Activated CD4-positive, alpha-beta T cell treated with anti-CD3 and anti-CD28 coated beads for 36 hours (primary cell): ENCODE data around the gene HMOX1. TPM values are rescaled to one million over a fixed set of nuclear protein-coding genes. Genes with fewer than 3 reads are reported as not detected.

ENCODE experiments used
- ATAC-seq: fragments of 200-7000 bp; cut with Tn5 transposase; one replicate; pipeline ENCODE4 v1.10.0; 2021; ENCODE audit warnings: mild to moderate bottlenecking, moderate library complexity
- CTCF ChIA-PET: fragments of 350-600 bp; sonication (Branson Sonifier 250); formaldehyde crosslinking; loops from one replicate; lab custom pipeline; 2021; ENCODE audit warnings: antibody characterized with exemption; lab: Charles Lee
- POLR2A ChIA-PET: fragments of 350-600 bp; sonication (Branson Sonifier 250); formaldehyde crosslinking; loops from one replicate; lab custom pipeline; 2021; ENCODE audit warnings: antibody characterized with exemption, inconsistent platforms; lab: Charles Lee
- DNase-seq: peaks from one replicate; pipeline ENCODE4 v3.0.0-alpha.2; 2020
- H3K27ac Mint-ChIP-seq: one replicate; pipeline ENCODE4 v1.8.0; 2021; ENCODE audit warnings: mixed read lengths
- H3K27me3 Mint-ChIP-seq: one replicate; pipeline ENCODE4 v1.8.0; 2021; ENCODE audit warnings: mixed read lengths
- H3K36me3 Mint-ChIP-seq: one replicate; pipeline ENCODE4 v1.8.0; 2021; ENCODE audit warnings: low read depth, mixed read lengths
- H3K4me1 Mint-ChIP-seq: one replicate; pipeline ENCODE4 v1.8.0; 2021; ENCODE audit warnings: mixed read lengths
- H3K4me3 Mint-ChIP-seq: one replicate; pipeline ENCODE4 v1.8.0; 2021; ENCODE audit warnings: mild to moderate bottlenecking, moderate library complexity, mixed read lengths
- H3K9me3 Mint-ChIP-seq: one replicate; pipeline ENCODE4 v1.8.0; 2021; ENCODE audit warnings: low read depth, mixed read lengths
- intact Hi-C, 2 experiments: fragments of 100-400 bp; cut with DNase I in 1 of 2; cut with micrococcal nuclease in 1 of 2; formaldehyde crosslinking; loops; one replicate each; pipeline versions ENCODE4 v1.14.2 to v1.15.1; 2022 to 2024; cut with DNase I, micrococcal nuclease
- total RNA-seq, 2 experiments: library from RNA; stranded (reverse); gene quantifications; one replicate each; pipeline ENCODE4 v1.2.3, GENCODE V29; 2021

HMOX1 gene
- total RNA-seq, 2 experiments from 2014 or later = 0.30 to 0.61 TPM

GRCh38 chr22:35381424-35382009, 621 bp downstream of the HMOX1 start:
- no peak for ATAC-seq
- ChIA-PET CTCF (no interaction called here), POLR2A (no interaction called here)
- no peaks in the 10 kb centered on the region for H3K9me3 Mint-ChIP-seq
- peaks cover 18% of the 10 kb centered on the region for H3K4me1 Mint-ChIP-seq
- H3K27me3 Mint-ChIP-seq = peaks cover 30% of the 10 kb centered on the region
- H3K36me3 Mint-ChIP-seq = no peaks in the 10 kb centered on the region
- intact Hi-C loops = no loop called here
- H3K4me3 Mint-ChIP-seq = peak overlapping the region; percentile 35
- DNase-seq = no peak
- no peak overlapping the region for H3K27ac Mint-ChIP-seq

- H3K27ac Mint-ChIP-seq = no peak overlapping the region
- H3K27me3 Mint-ChIP-seq = peaks cover 30% of the 10 kb centered on the region
- DNase-seq = no peak
- ATAC-seq = no peak
- CTCF ChIA-PET = no interaction called here
- POLR2A ChIA-PET = interaction anchor here (0.7 kb wide), 1 partner anchor 13 kb away, joined by 3 read pairs; no protein-coding TSS in a partner anchor
- no peaks in the 10 kb centered on the region for H3K36me3 Mint-ChIP-seq
- H3K4me1 Mint-ChIP-seq = peaks cover 7% of the 10 kb centered on the region
- no peaks in the 10 kb centered on the region for H3K9me3 Mint-ChIP-seq
- intact Hi-C loops = no loop called here
- H3K4me3 Mint-ChIP-seq = no peak overlapping the region
Observed at GRCh38 chr22:35383679-35384071, 2.8 kb downstream of the HMOX1 start.

- peaks cover 30% of the 10 kb centered on the region for H3K27me3 Mint-ChIP-seq
- H3K9me3 Mint-ChIP-seq = no peaks in the 10 kb centered on the region
- CTCF ChIA-PET = no interaction called here
- intact Hi-C loops = no loop called here
- H3K4me3 Mint-ChIP-seq = no peak overlapping the region
- no peaks in the 10 kb centered on the region for H3K36me3 Mint-ChIP-seq
- POLR2A ChIA-PET = no interaction called here
- ATAC-seq (no peak), DNase-seq (no peak)
- no peak overlapping the region for H3K27ac Mint-ChIP-seq
- H3K4me1 Mint-ChIP-seq = peaks cover 7% of the 10 kb centered on the region
Observed at GRCh38 chr22:35384527-35384926, 3.6 kb downstream of the HMOX1 start.

- H3K36me3 Mint-ChIP-seq = no peaks in the 10 kb centered on the region
- no peak overlapping the region for H3K4me3 Mint-ChIP-seq
- no peaks in the 10 kb centered on the region for H3K9me3 Mint-ChIP-seq
- DNase-seq (no peak), ATAC-seq (no peak)
- intact Hi-C loops = no loop called here
- H3K27ac Mint-ChIP-seq = no peak overlapping the region
- ChIA-PET CTCF (interaction anchor here (1.1 kb wide), 1 partner anchor 745 kb away, joined by 3 read pairs; no protein-coding TSS in a partner anchor), POLR2A (no interaction called here)
- peaks cover 26% of the 10 kb centered on the region for H3K27me3 Mint-ChIP-seq
- peaks cover 7% of the 10 kb centered on the region for H3K4me1 Mint-ChIP-seq
Observed at GRCh38 chr22:35384975-35385588, 4.2 kb downstream of the HMOX1 start.

GRCh38 chr22:35386670-35387288, 5.9 kb downstream of the HMOX1 start:
- H3K4me1 Mint-ChIP-seq = no peaks in the 10 kb centered on the region
- ChIA-PET POLR2A (no interaction called here), CTCF (interaction anchor here (1.3 kb wide), 1 partner anchor 11 kb away, joined by 3 read pairs; no protein-coding TSS in a partner anchor)
- H3K27me3 Mint-ChIP-seq = peaks cover 17% of the 10 kb centered on the region
- intact Hi-C loops = no loop called here
- H3K4me3 Mint-ChIP-seq = no peak overlapping the region
- ATAC-seq = no peak
- no peaks in the 10 kb centered on the region for H3K9me3 Mint-ChIP-seq
- no peak overlapping the region for H3K27ac Mint-ChIP-seq
- DNase-seq = no peak
- no peaks in the 10 kb centered on the region for H3K36me3 Mint-ChIP-seq

- H3K36me3 Mint-ChIP-seq = no peaks in the 10 kb centered on the region
- ChIA-PET CTCF (no interaction called here), POLR2A (no interaction called here)
- no peaks in the 10 kb centered on the region for H3K27me3 Mint-ChIP-seq
- H3K9me3 Mint-ChIP-seq = no peaks in the 10 kb centered on the region
- ATAC-seq = no peak
- no peak for DNase-seq
- intact Hi-C loops = no loop called here
- H3K4me1 Mint-ChIP-seq = no peaks in the 10 kb centered on the region
- no peak overlapping the region for H3K27ac Mint-ChIP-seq
- H3K4me3 Mint-ChIP-seq = no peak overlapping the region
Observed at GRCh38 chr22:35390933-35391332, 10.0 kb downstream of the HMOX1 start.

DNA sequence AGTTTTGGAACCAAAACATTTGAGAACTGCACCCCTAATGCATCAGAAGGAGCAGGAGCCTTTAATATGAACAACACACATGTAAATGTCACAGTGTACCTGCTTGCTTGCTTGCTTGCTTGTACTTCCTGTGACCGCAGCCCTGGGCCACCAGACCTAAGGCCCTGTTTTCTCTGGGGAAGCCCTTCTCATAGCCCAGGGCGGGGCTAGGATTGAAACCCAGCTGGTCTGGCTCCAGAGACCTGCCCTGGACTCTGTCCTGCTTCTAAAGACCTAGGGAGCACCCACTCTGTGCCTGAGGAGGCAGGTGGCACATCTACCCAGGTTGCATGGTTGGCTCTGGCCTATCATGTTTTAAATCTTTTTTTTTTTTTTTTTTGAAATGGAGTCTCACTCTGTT, 11.5 kb downstream of the HMOX1 start:
- H3K4me1 Mint-ChIP-seq = no peaks in the 10 kb centered on the region
- POLR2A ChIA-PET = interaction anchor here (0.6 kb wide), 1 partner anchor 696 kb away, joined by 6 read pairs; no protein-coding TSS in a partner anchor

GRCh38 chr22:35393116-35394010, 12.5 kb downstream of the HMOX1 start:
- ChIA-PET CTCF (interaction anchor here (0.7 to 1.0 kb wide), 2 partner anchors 592 to 673 kb away, joined by 3 read pairs; no protein-coding TSS in a partner anchor), POLR2A (no interaction called here)
- intact Hi-C loops = no loop called here
- no peak for DNase-seq
- Mint-ChIP-seq H3K27me3 (no peaks in the 10 kb centered on the region), H3K4me3 (no peak overlapping the region), H3K4me1 (no peaks in the 10 kb centered on the region), H3K27ac (no peak overlapping the region), H3K9me3 (no peaks in the 10 kb centered on the region), H3K36me3 (no peaks in the 10 kb centered on the region)
- no peak for ATAC-seq

More for the DNA sequence above, 11.5 kb downstream of the HMOX1 start:
- H3K4me3 Mint-ChIP-seq = no peak overlapping the region
- no peaks in the 10 kb centered on the region for H3K27me3 Mint-ChIP-seq
- no peaks in the 10 kb centered on the region for H3K36me3 Mint-ChIP-seq
- intact Hi-C loops = no loop called here
- CTCF ChIA-PET = interaction anchor here (0.7 kb wide), 1 partner anchor 41 kb away, joined by 3 read pairs; no protein-coding TSS in a partner anchor
- H3K27ac Mint-ChIP-seq = no peak overlapping the region
- ATAC-seq = no peak
- DNase-seq = no peak
- no peaks in the 10 kb centered on the region for H3K9me3 Mint-ChIP-seq

GRCh38 chr22:35394011-35394312, 13.1 kb downstream of the HMOX1 start:
- H3K36me3 Mint-ChIP-seq = no peaks in the 10 kb centered on the region
- no peaks in the 10 kb centered on the region for H3K4me1 Mint-ChIP-seq
- ChIA-PET POLR2A (no interaction called here), CTCF (interaction anchor here (0.7 to 1.0 kb wide), 2 partner anchors 63 to 672 kb away, joined by 3 read pairs; no protein-coding TSS in a partner anchor)
- no peaks in the 10 kb centered on the region for H3K9me3 Mint-ChIP-seq
- H3K27ac Mint-ChIP-seq = no peak overlapping the region
- intact Hi-C loops = no loop called here
- DNase-seq (no peak), ATAC-seq (no peak)
- H3K27me3 Mint-ChIP-seq = no peaks in the 10 kb centered on the region
- no peak overlapping the region for H3K4me3 Mint-ChIP-seq

GRCh38 chr22:35394810-35395563, 14.1 kb downstream of the HMOX1 start:
- ATAC-seq (no peak), DNase-seq (no peak)
- peaks cover 4% of the 10 kb centered on the region for H3K36me3 Mint-ChIP-seq
- no peaks in the 10 kb centered on the region for H3K9me3 Mint-ChIP-seq
- POLR2A ChIA-PET = interaction anchor here (0.6 to 0.7 kb wide), 2 partner anchors 10 to 21 kb away, joined by 6 to 7 read pairs; no protein-coding TSS in a partner anchor
- H3K4me1 Mint-ChIP-seq = no peaks in the 10 kb centered on the region
- CTCF ChIA-PET = interaction anchor here (0.7 to 1.0 kb wide), 2 partner anchors 64 to 671 kb away, joined by 3 read pairs; no protein-coding TSS in a partner anchor
- no peak overlapping the region for H3K27ac Mint-ChIP-seq
- intact Hi-C loops = no loop called here
- H3K4me3 Mint-ChIP-seq = no peak overlapping the region
- H3K27me3 Mint-ChIP-seq = no peaks in the 10 kb centered on the region
